Suprapubic skin (tissue), 4 donors: ENCODE data around the gene PCDHGC5. TPM values are rescaled to one million over a fixed set of nuclear protein-coding genes. Genes with fewer than 3 reads are reported as not detected.

Experiments
- DNase-seq, 2 donors: peaks; one replicate each; pipeline ENCODE4 v3.0.0-alpha.2; 2019; ENCODE audit warnings: low spot score in 2 of 2
- H3K27ac ChIP-seq: fragments of 200-600 bp; sonication (generic); one replicate; pipeline ENCODE4 v1.5.1; 2019
- H3K27me3 ChIP-seq: fragments of 200-600 bp; sonication (generic); one replicate; pipeline ENCODE4 v1.5.1; 2019
- H3K36me3 ChIP-seq: fragments of 200-600 bp; sonication (generic); one replicate; pipeline ENCODE4 v1.5.1; 2019
- H3K4me1 ChIP-seq: fragments of 200-600 bp; sonication (generic); one replicate; pipeline ENCODE4 v1.5.1; 2019
- H3K4me3 ChIP-seq: fragments of 200-600 bp; sonication (generic); one replicate; pipeline ENCODE4 v1.5.1; 2019; ENCODE audit warnings: mild to moderate bottlenecking
- H3K9me3 ChIP-seq: fragments of 200-600 bp; sonication (generic); one replicate; pipeline ENCODE4 v1.5.1; 2019
- EP300 ChIP-seq: sonication (generic); formaldehyde crosslinking; IDR thresholded peaks from one replicate; pipeline ENCODE4 v1.6.1; 2017; ENCODE audit warnings: antibody characterized with exemption
- POLR2A ChIP-seq, 2 donors: fragments of 450-650 bp; IDR thresholded peaks; one replicate each; pipeline ENCODE4 v1.6.1; 2017; ENCODE audit warnings: antibody characterized with exemption in 2 of 2, mild to moderate bottlenecking in 2 of 2, moderate library complexity in 2 of 2
- POLR2AphosphoS5 ChIP-seq, 3 donors: sonication (generic); formaldehyde crosslinking; IDR thresholded peaks; one replicate each; pipeline ENCODE4 v1.6.1; 2017; ENCODE audit warnings: antibody characterized with exemption in 3 of 3
- WGBS: methylation state at CpG from one replicate; pipeline ENCODE4 v1.1.5; 2018; 5-methylcytosine and 5-hydroxymethylcytosine counted together
- total RNA-seq, 4 donors: library from RNA; depleted of rRNA; stranded (reverse); fragments of >200 nt; gene quantifications; one replicate each; pipeline ENCODE4 v1.1.0, GENCODE V29; 2016
- TF ChIP-seq, protein P1 (sequence below), 2 donors: fragments of 200-600 bp in 1 of 2; fragments of 450-650 bp in 1 of 2; sonication (generic) in 1 of 2; IDR thresholded peaks; one replicate each; pipeline ENCODE4 v1.5.1; 2016 to 2019; ENCODE audit warnings: antibody characterized with exemption in 2 of 2, mild to moderate bottlenecking in 1 of 2, moderate library complexity in 1 of 2

PCDHGC5 gene
- total RNA-seq, 4 donors from 2014 or later = 1.6 to 10.5 (median 3.2) TPM

DNA sequence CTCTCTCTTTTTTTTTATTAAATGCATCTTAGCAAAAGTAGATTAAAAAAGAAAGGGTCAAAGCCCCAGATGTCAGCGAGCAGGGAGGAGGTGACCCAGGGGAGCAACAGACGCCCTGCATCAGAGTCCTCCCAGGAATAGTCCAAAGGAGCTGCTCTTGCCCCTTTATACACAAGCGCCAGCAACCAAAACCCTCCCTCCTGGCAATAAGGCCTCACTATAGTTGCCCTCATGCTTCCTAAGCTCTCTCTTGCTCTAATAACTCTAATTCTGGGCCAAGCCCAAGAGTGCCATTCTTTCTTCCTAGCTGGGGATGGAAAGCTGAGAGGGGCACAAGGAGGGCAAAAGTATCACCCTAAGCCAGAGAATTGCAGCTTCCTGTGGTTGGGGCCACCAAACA is 26.3 kb downstream of the PCDHGC5 start:
- H3K27ac ChIP-seq = peak overlapping the region; percentile 93
- peaks cover 36% of the 10 kb centered on the region for H3K36me3 ChIP-seq
- 87% methylated on average over 3 of the region's 3 CpGs for WGBS
- DNase-seq = no peak
- no peak overlapping the region for H3K4me3 ChIP-seq
- H3K4me1 ChIP-seq = peaks cover 61% of the 10 kb centered on the region
- TF ChIP-seq POLR2AphosphoS5 (IDR thresholded peaks at IDR 0.05) (no peak), POLR2A (IDR thresholded peaks at IDR 0.05) (no peak), EP300 (no peak)
- TF ChIP-seq, protein P1, sequence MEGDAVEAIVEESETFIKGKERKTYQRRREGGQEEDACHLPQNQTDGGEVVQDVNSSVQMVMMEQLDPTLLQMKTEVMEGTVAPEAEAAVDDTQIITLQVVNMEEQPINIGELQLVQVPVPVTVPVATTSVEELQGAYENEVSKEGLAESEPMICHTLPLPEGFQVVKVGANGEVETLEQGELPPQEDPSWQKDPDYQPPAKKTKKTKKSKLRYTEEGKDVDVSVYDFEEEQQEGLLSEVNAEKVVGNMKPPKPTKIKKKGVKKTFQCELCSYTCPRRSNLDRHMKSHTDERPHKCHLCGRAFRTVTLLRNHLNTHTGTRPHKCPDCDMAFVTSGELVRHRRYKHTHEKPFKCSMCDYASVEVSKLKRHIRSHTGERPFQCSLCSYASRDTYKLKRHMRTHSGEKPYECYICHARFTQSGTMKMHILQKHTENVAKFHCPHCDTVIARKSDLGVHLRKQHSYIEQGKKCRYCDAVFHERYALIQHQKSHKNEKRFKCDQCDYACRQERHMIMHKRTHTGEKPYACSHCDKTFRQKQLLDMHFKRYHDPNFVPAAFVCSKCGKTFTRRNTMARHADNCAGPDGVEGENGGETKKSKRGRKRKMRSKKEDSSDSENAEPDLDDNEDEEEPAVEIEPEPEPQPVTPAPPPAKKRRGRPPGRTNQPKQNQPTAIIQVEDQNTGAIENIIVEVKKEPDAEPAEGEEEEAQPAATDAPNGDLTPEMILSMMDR (IDR thresholded peaks at IDR 0.05) = no peak
- no peaks in the 10 kb centered on the region for H3K27me3 ChIP-seq
- no peaks in the 10 kb centered on the region for H3K9me3 ChIP-seq

DNA sequence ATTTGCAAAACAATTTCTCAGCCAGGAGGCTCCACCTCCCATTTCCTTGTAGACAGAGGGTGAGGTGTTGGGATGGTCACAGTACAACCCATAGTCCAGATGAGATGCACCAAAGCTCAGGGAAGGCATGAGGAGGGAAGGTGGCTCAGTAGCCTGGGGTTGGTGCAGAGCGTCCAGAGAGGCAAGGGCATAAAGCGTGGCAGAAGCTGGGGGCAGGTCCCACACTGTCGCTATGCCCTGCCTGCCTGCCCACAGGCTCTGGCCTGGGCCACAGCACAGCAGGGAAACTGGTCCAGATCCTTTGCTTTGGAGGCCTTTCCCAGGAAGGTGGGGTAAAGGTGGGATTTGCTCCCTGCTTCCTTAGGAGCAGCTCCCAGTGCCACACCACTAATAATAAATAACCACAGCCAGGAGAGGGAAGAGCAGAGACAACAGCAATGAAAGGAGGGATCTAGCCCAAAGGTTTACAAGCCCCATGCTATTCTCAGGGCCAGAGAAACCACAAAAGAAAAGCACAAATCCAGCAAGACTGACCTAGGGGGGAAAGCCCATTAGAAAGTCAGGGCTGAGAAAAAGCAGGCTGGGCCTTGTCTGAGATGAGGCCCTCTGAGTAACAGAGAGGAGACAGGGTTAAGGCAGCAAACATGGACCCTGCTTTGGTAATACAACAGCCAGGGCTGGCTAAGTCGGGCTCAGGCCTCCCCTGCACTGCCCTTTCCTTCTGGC is 27.2 kb downstream of the PCDHGC5 start:
- no peak for TF ChIP-seq POLR2A (IDR thresholded peaks at IDR 0.05)
- TF ChIP-seq EP300 = no peak
- TF ChIP-seq, protein P1 (IDR thresholded peaks at IDR 0.05) = no peak
- TF ChIP-seq POLR2AphosphoS5 (IDR thresholded peaks at IDR 0.05) = no peak
- no peak for DNase-seq
- Histone ChIP-seq H3K27ac (peak overlapping the region; percentile 93), H3K36me3 (peaks cover 30% of the 10 kb centered on the region), H3K9me3 (no peaks in the 10 kb centered on the region), H3K4me3 (no peak overlapping the region), H3K27me3 (no peaks in the 10 kb centered on the region), H3K4me1 (peaks cover 71% of the 10 kb centered on the region)
- 79% methylated on average over 4 of the region's 4 CpGs for WGBS

DNA sequence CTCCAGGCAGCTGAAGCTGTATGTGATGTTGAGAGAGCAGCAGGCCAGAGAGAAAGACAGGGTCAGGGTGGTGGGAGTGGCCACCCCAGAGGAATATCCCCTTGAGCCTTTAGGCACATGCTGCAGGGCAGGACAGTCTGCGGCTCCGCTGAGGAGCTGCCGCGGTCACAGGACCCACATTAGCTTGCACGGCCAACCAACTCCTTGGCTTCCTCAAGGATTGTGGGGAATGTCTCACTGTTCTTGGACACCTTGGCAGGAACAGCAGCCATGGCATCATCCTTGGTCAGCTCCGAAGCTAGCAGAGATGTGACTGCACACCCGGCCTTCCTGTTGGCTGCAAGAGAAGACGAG is 27.8 kb downstream of the PCDHGC5 start:
- TF ChIP-seq EP300 (no peak), POLR2AphosphoS5 (IDR thresholded peaks at IDR 0.05) (no peak), POLR2A (IDR thresholded peaks at IDR 0.05) (no peak)
- TF ChIP-seq, protein P1 (IDR thresholded peaks at IDR 0.05) = no peak
- peaks cover 77% of the 10 kb centered on the region for H3K4me1 ChIP-seq
- H3K27ac ChIP-seq = peak overlapping the region; percentile 93
- H3K27me3 ChIP-seq = no peaks in the 10 kb centered on the region
- no peak overlapping the region for H3K4me3 ChIP-seq
- peaks cover 26% of the 10 kb centered on the region for H3K36me3 ChIP-seq
- no peaks in the 10 kb centered on the region for H3K9me3 ChIP-seq
- no peak for DNase-seq
- 76% methylated on average over 8 of the region's 8 CpGs for WGBS

DNA sequence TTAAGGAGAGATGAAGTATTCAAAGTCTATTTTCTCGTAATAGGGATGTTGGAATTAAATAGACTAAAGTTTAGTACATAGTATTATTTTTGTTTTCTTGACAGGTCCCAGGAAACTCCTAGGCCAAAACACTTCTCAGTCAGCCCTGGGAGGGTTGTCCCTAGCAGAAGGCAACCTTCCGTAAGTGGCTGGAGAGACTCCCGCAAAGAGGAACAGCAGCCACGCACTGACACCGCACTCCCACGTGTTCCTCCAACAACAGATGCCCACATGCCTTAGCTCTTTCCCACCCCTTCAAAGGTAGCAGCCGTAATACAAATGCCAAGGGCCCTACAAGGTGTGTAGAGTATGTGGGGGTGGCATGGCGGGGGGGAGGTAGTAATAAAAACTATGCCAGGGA is 28.4 kb downstream of the PCDHGC5 start:
- 88% methylated on average over 8 of the region's 8 CpGs for WGBS
- H3K27ac ChIP-seq = peak overlapping the region; percentile 93
- H3K9me3 ChIP-seq = no peaks in the 10 kb centered on the region
- H3K4me1 ChIP-seq = peaks cover 79% of the 10 kb centered on the region
- TF ChIP-seq POLR2AphosphoS5 (IDR thresholded peaks at IDR 0.05) = no peak
- TF ChIP-seq EP300 = no peak
- no peak for TF ChIP-seq POLR2A (IDR thresholded peaks at IDR 0.05)
- TF ChIP-seq, protein P1 (IDR thresholded peaks at IDR 0.05) = no peak
- DNase-seq = no peak
- no peaks in the 10 kb centered on the region for H3K27me3 ChIP-seq
- peaks cover 26% of the 10 kb centered on the region for H3K36me3 ChIP-seq
- no peak overlapping the region for H3K4me3 ChIP-seq

DNA sequence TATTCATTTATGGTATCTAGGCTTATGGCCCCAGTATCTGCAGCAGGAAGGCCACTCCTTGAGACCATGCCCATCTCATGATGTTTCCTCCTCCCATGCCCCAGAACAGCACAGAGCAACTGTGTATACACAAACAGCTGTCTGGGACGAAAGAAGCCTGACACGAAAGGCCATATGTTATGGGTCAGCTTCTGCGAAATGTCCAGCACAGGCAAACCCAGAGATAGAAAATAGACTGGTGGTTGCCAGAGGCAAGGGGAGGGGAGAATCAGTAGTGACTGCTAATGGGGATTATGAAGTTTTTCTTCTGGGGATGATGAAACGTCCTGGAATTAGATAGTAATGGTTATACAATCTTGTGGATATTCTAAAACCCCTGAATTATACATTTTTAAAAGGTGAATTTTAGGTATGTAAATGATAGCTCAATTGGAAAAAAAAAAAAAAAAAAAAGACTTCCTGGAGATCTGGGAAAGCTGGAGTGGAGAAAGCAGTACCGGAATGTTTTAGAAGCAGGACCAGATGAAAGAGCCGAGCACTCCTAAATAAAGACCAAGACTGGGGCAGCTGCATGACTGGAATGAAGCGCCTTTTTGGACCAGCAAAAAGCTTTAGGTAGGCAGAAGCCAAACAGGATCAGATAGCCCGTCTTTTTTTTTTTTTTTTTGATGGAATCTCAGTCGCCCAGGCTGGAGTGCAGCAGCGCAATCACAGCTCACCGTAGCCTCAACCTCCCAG is 29.2 kb downstream of the PCDHGC5 start:
- DNase-seq = no peak
- Histone ChIP-seq H3K4me3 (no peak overlapping the region), H3K4me1 (peaks cover 79% of the 10 kb centered on the region), H3K9me3 (no peaks in the 10 kb centered on the region), H3K27me3 (no peaks in the 10 kb centered on the region), H3K36me3 (peaks cover 27% of the 10 kb centered on the region), H3K27ac (no peak overlapping the region)
- WGBS = 86% methylated on average over 11 of the region's 11 CpGs
- TF ChIP-seq POLR2A (IDR thresholded peaks at IDR 0.05) = no peak
- no peak for TF ChIP-seq EP300
- no peak for TF ChIP-seq POLR2AphosphoS5 (IDR thresholded peaks at IDR 0.05)
- TF ChIP-seq, protein P1 (IDR thresholded peaks at IDR 0.05) = no peak
